ENCODE data around the gene GMPPA. TPM values are rescaled to one million over a fixed set of nuclear protein-coding genes. Genes with fewer than 3 reads are reported as not detected.

The GMPPA gene
- total and polyA plus RNA-seq, 4 donors, result 18.8 to 48.9 (median 38.7) TPM

GRCh38 chr2:219499555-219499954, 864 bp downstream of the GMPPA start:
- Histone ChIP-seq H3K4me1 (ENCODE audit: control insufficient read depth in 5 of 5, insufficient read depth in 5 of 5, low read length in 5 of 5) (peaks cover 0 to 48% (median 16%) of the 10 kb centered on the region in 5 donors), H3K9ac (ENCODE audit: insufficient read depth in 1 of 2, low read length in 2 of 2) (peak overlapping the region; percentile 4 to 71), H3K9me3 (ENCODE audit: control insufficient read depth in 4 of 4, insufficient read depth in 3 of 4, low read length in 3 of 4) (peaks cover 0 to 4% (median 0%) of the 10 kb centered on the region in 4 donors), H3K36me3 (ENCODE audit: control insufficient read depth in 4 of 4, insufficient read depth in 4 of 4, low read length in 4 of 4) (peaks cover 0 to 15% (median 10%) of the 10 kb centered on the region in 4 donors), H3K27me3 (ENCODE audit: control insufficient read depth in 3 of 3, insufficient read depth in 3 of 3, low read length in 2 of 3) (peaks cover 0 to 38% (median 23%) of the 10 kb centered on the region in 3 donors), H3K4me3 (no peak overlapping the region), H3K27ac (ENCODE audit: low read depth in 1 of 2, low read length in 1 of 2) (no peak overlapping the region)
- DNase-seq (no peak), ATAC-seq (ENCODE audit: insufficient read depth, low FRiP score) (no peak)
- no peak for TF ChIP-seq CTCF (IDR thresholded peaks at IDR 0.05; ENCODE audit: control extremely low read depth, extremely low read depth)
- WGBS, 2 donors, result 69 to 84% methylated on average over 1 of the region's 1 CpG

GRCh38 chr2:219500135-219500534, 1.4 kb downstream of the GMPPA start:
- peaks cover 0 to 4% (median 0%) of the 10 kb centered on the region in 4 donors for H3K9me3 ChIP-seq (ENCODE audit: control insufficient read depth in 4 of 4, insufficient read depth in 3 of 4, low read length in 3 of 4)
- peaks cover 0 to 21% (median 12%) of the 10 kb centered on the region in 4 donors for H3K36me3 ChIP-seq (ENCODE audit: control insufficient read depth in 4 of 4, insufficient read depth in 4 of 4, low read length in 4 of 4)
- H3K27ac ChIP-seq (ENCODE audit: low read depth in 1 of 2, low read length in 1 of 2), result no peak overlapping the region
- ATAC-seq (ENCODE audit: insufficient read depth, low FRiP score), result no peak
- TF ChIP-seq CTCF (IDR thresholded peaks at IDR 0.05; ENCODE audit: control extremely low read depth, extremely low read depth), result no peak
- no peak overlapping the region for H3K4me3 ChIP-seq
- DNase-seq, result no peak
- no peak overlapping the region for H3K9ac ChIP-seq (ENCODE audit: insufficient read depth in 1 of 2, low read length in 2 of 2)
- H3K4me1 ChIP-seq (ENCODE audit: control insufficient read depth in 5 of 5, insufficient read depth in 5 of 5, low read length in 5 of 5), result peaks cover 0 to 42% (median 16%) of the 10 kb centered on the region in 5 donors
- 90 to 92% methylated on average over 2 of the region's 2 CpGs for WGBS, 2 donors
- peaks cover 0 to 32% (median 23%) of the 10 kb centered on the region in 3 donors for H3K27me3 ChIP-seq (ENCODE audit: control insufficient read depth in 3 of 3, insufficient read depth in 3 of 3, low read length in 2 of 3)

DNA sequence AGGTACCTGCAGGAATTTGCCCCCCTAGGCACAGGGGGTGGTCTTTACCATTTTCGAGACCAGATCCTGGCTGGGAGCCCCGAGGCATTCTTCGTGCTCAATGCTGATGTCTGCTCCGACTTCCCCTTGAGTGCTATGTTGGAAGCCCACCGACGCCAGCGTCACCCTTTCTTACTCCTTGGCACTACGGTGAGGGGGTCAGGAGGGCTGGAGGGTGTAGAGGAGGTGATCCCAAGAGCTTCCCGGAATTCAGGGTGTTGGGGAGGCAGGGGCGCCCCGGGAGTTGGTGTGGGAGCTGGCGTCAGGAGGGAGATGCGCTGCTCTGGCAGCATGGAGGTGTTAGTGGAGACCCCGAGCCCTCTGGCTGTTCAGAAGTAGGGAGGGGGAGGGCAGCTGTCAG, 3.2 kb downstream of the GMPPA start:
- H3K36me3 ChIP-seq (ENCODE audit: control insufficient read depth in 4 of 4, insufficient read depth in 4 of 4, low read length in 4 of 4), result peaks cover 4 to 38% (median 12%) of the 10 kb centered on the region in 4 donors
- no peak for ATAC-seq (ENCODE audit: insufficient read depth, low FRiP score)
- no peak for DNase-seq
- 93 to 95% methylated on average over 14 of the region's 14 CpGs for WGBS, 2 donors
- H3K4me1 ChIP-seq (ENCODE audit: control insufficient read depth in 5 of 5, insufficient read depth in 5 of 5, low read length in 5 of 5), result peaks cover 0 to 30% (median 12%) of the 10 kb centered on the region in 5 donors
- H3K9ac ChIP-seq (ENCODE audit: insufficient read depth in 1 of 2, low read length in 2 of 2), result no peak overlapping the region
- no peak for TF ChIP-seq CTCF (IDR thresholded peaks at IDR 0.05; ENCODE audit: control extremely low read depth, extremely low read depth)
- H3K9me3 ChIP-seq (ENCODE audit: control insufficient read depth in 4 of 4, insufficient read depth in 3 of 4, low read length in 3 of 4), result peaks cover 0 to 8% (median 0%) of the 10 kb centered on the region in 4 donors
- peaks cover 0 to 16% (median 7%) of the 10 kb centered on the region in 3 donors for H3K27me3 ChIP-seq (ENCODE audit: control insufficient read depth in 3 of 3, insufficient read depth in 3 of 3, low read length in 2 of 3)
- no peak overlapping the region for H3K27ac ChIP-seq (ENCODE audit: low read depth in 1 of 2, low read length in 1 of 2)
- no peak overlapping the region for H3K4me3 ChIP-seq

DNA sequence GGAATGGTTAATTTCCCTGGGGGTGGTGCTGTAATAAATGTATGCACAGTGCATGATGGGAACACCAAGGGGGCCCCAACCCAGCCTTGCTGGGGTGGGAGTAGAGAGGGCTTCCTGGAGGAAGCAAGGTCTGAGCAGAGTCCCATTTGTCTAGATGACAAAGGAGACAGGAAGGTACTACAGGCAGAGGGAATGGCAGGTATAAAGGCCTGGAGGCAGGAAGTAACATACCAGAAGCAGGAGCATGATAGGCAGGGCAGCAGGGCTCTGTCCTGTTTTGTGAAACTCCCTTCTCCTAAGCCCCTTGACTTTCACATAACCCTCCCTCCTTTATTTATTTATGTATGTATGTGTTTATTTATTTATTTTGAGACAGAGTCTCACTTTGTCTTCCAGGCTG, 3.9 kb downstream of the GMPPA start:
- peaks cover 0 to 28% (median 4%) of the 10 kb centered on the region in 5 donors for H3K4me1 ChIP-seq (ENCODE audit: control insufficient read depth in 5 of 5, insufficient read depth in 5 of 5, low read length in 5 of 5)
- H3K9ac ChIP-seq (ENCODE audit: insufficient read depth in 1 of 2, low read length in 2 of 2), result no peak overlapping the region
- no peak for TF ChIP-seq CTCF (IDR thresholded peaks at IDR 0.05; ENCODE audit: control extremely low read depth, extremely low read depth)
- ATAC-seq (ENCODE audit: insufficient read depth, low FRiP score), result no peak
- no peak overlapping the region for H3K4me3 ChIP-seq
- H3K9me3 ChIP-seq (ENCODE audit: control insufficient read depth in 4 of 4, insufficient read depth in 3 of 4, low read length in 3 of 4), result peaks cover 0 to 11% (median 0%) of the 10 kb centered on the region in 4 donors
- peaks cover 4 to 44% (median 12%) of the 10 kb centered on the region in 4 donors for H3K36me3 ChIP-seq (ENCODE audit: control insufficient read depth in 4 of 4, insufficient read depth in 4 of 4, low read length in 4 of 4)
- H3K27me3 ChIP-seq (ENCODE audit: control insufficient read depth in 3 of 3, insufficient read depth in 3 of 3, low read length in 2 of 3), result peaks cover 0 to 8% (median 1%) of the 10 kb centered on the region in 3 donors
- H3K27ac ChIP-seq (ENCODE audit: low read depth in 1 of 2, low read length in 1 of 2), result no peak overlapping the region
- DNase-seq, result no peak

All from lung (tissue), 12 donors.